Heart left ventricle (tissue), 13 donors: ENCODE measurements around the gene TBL1X.

Experiments used
- POLR2A ChIP-seq, 2 donors: fragments of 450-650 bp; IDR thresholded peaks; one replicate each; pipeline ENCODE4 v1.6.1; 2017; ENCODE audit warnings: antibody characterized with exemption in 2 of 2, mild to moderate bottlenecking in 2 of 2, moderate library complexity in 2 of 2
- TF ChIP-seq, protein P1 (sequence below), 12 donors: fragments of 200-600 bp; sonication (generic) in 4 of 12; IDR thresholded peaks; one replicate each; pipeline versions ENCODE4 v1.5.0 to v1.8.0; 2018 to 2022; ENCODE audit warnings: antibody characterized with exemption in 12 of 12, mild to moderate bottlenecking in 5 of 12
- donor health status: ischemic (EF 13 %, LVEDD 7.1; RV severe dilation, severe dysfunction).
- donor health status: DM: no; HTN: yes; CAD: no.
- donor health status: DM: no; HTN: no; CAD: no.
- donor health status: ischemic (EF 25% LVEDD 6.9; RV normal size, moderate dysfunction).
- donor health status: ischemic (EF 25% LVEDD 5.7; RV mildly dilated, moderate dysfunction).
- donor health status: ischemic (EF 35%, LVEDD 5.7; RV mildly dilated, moderate dysfunction).
- donor health status: nonischemic (EF 11% LVEDD 7.7; RV severe dilation, severe dysfunction).
- donor health status: DM: yes; HTN: yes; CAD: no.
- donor health status: PGD.
- donor health status: ischemic (EF 29% LVEDD 5.4; RV normal size, mild dysfunction).
- donor health status: nonischemic (EF 23%, LVEDD 6.1; RV moderate dilation, normal function).

DNA sequence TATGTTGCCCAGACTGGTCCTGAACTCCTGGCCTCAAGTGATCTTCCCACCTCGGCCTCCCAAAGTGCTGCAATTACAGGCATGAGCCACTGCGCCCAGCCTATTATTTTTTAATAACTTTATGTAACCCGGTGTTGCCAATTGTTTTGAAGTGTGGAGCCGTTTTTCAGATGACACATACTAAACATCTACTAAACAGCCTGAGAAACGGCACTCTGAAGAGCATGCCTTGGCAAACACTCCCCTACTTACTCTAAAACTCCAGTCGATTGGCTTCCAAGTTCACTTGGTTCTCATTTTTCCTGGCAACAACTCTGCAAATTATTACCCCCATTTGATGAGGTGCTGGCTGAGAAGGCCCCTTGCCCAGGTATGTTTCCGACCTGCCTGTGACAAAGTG lies 169.7 kb downstream of the TBL1X start:
- TF ChIP-seq, protein P1, sequence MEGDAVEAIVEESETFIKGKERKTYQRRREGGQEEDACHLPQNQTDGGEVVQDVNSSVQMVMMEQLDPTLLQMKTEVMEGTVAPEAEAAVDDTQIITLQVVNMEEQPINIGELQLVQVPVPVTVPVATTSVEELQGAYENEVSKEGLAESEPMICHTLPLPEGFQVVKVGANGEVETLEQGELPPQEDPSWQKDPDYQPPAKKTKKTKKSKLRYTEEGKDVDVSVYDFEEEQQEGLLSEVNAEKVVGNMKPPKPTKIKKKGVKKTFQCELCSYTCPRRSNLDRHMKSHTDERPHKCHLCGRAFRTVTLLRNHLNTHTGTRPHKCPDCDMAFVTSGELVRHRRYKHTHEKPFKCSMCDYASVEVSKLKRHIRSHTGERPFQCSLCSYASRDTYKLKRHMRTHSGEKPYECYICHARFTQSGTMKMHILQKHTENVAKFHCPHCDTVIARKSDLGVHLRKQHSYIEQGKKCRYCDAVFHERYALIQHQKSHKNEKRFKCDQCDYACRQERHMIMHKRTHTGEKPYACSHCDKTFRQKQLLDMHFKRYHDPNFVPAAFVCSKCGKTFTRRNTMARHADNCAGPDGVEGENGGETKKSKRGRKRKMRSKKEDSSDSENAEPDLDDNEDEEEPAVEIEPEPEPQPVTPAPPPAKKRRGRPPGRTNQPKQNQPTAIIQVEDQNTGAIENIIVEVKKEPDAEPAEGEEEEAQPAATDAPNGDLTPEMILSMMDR (IDR thresholded peaks at IDR 0.05) = no peak
- no peak for TF ChIP-seq POLR2A (IDR thresholded peaks at IDR 0.05)
